ENCODE data around the gene TSGA10IP.

- TF ChIP-seq CTCF (conservative IDR thresholded peaks at IDR 0.05; ENCODE audit: low read length): no peak
- TF ChIP-seq EZH2phosphoT487 (IDR thresholded peaks at IDR 0.05; ENCODE audit: borderline replicate concordance): no peak
Observed at GRCh38 chr11:65967329-65967934, 22.2 kb downstream of the TSGA10IP start.
